PC-9 (cell line): ENCODE measurements around the gene AHCTF1. TPM values are rescaled to one million over a fixed set of nuclear protein-coding genes. Genes with fewer than 3 reads are reported as not detected.

Experiments used
- BruUV-seq: library from RNA; stranded (reverse); fragments of 400-500 nt; replicated peaks from 2 replicates; lab custom pipeline; 2021; lab: Mats Ljungman, UMichigan
- CTCF ChIA-PET: fragments of 300-600 bp; sonication (Branson Sonifier 250); formaldehyde crosslinking; loops from one replicate; lab custom pipeline; 2022; ENCODE audit warnings: antibody characterized with exemption; lab: Charles Lee
- POLR2A ChIA-PET: fragments of 300-600 bp; sonication (Branson Sonifier 250); formaldehyde crosslinking; loops from one replicate; lab custom pipeline; 2022; ENCODE audit warnings: antibody characterized with exemption; ENCODE audit not compliant: unreplicated experiment; lab: Charles Lee
- DNase-seq, 2 experiments: peaks; one replicate each; pipeline versions ENCODE4 v3.0.0 to v3.0.0-alpha.2; 2015 to 2022; ENCODE audit warnings: mixed read lengths in 1 of 2
- H2AFZ ChIP-seq: fragments of 200-600 bp; sonication (generic); 2 replicates; pipeline ENCODE4 v1.8.1; 2017; ENCODE audit warnings: antibody characterized with exemption
- H3F3A ChIP-seq: fragments of 200-600 bp; sonication (generic); 2 replicates; pipeline ENCODE4 v1.8.1; 2017; ENCODE audit warnings: antibody characterized with exemption, mild to moderate bottlenecking, low read depth; ENCODE audit not compliant: insufficient read depth
- H3K27ac ChIP-seq: fragments of 200-600 bp; sonication (generic); 2 replicates; pipeline ENCODE4 v1.6.1; 2016; ENCODE audit warnings: mixed run types
- H3K27me3 ChIP-seq: fragments of 200-600 bp; sonication (generic); 2 replicates; pipeline ENCODE4 v1.6.1; 2016; ENCODE audit warnings: low read depth, mixed run types; ENCODE audit not compliant: insufficient read depth
- H3K36me3 ChIP-seq: fragments of 200-600 bp; sonication (generic); 2 replicates; pipeline ENCODE4 v1.6.1; 2016; ENCODE audit warnings: low read depth, mixed run types
- H3K4me1 ChIP-seq: fragments of 200-600 bp; sonication (generic); replicated peaks from 2 replicates; pipeline ENCODE4 v1.6.1; 2016; ENCODE audit warnings: mixed run types; ENCODE audit not compliant: insufficient read depth
- H3K4me2 ChIP-seq: fragments of 200-600 bp; sonication (generic); 2 replicates; pipeline ENCODE4 v1.6.1; 2017; ENCODE audit warnings: mixed run types
- H3K4me3 ChIP-seq: fragments of 200-600 bp; sonication (generic); 2 replicates; pipeline ENCODE4 v1.6.1; 2016; ENCODE audit warnings: mixed run types
- H3K79me2 ChIP-seq: fragments of 200-600 bp; sonication (generic); 2 replicates; pipeline ENCODE4 v1.6.1; 2017; ENCODE audit warnings: low read depth, mixed run types
- H3K9me2 ChIP-seq: fragments of 200-600 bp; sonication (generic); 2 replicates; pipeline ENCODE4 v1.8.1; 2017; ENCODE audit warnings: mild to moderate bottlenecking; ENCODE audit not compliant: insufficient read depth
- H3K9me3 ChIP-seq: fragments of 200-600 bp; sonication (generic); 2 replicates; pipeline ENCODE4 v1.8.1; 2016; ENCODE audit warnings: low read depth; ENCODE audit not compliant: insufficient read depth
- H4K20me1 ChIP-seq: fragments of 200-600 bp; sonication (generic); 2 replicates; pipeline ENCODE4 v1.8.1; 2017; ENCODE audit not compliant: insufficient read depth
- EZH2 ChIP-seq: fragments of 200-600 bp; sonication (generic); IDR thresholded peaks from 2 replicates; pipeline ENCODE4 v1.8.0; 2017; ENCODE audit warnings: antibody characterized with exemption, low read depth
- intact Hi-C: fragments of 100-400 bp; cut with micrococcal nuclease; formaldehyde crosslinking; loops from one replicate; pipeline ENCODE4 v1.10.0; 2022; ENCODE audit not compliant: unreplicated experiment
- total RNA-seq: library from RNA; stranded (reverse); gene quantifications from 2 replicates; pipeline ENCODE4 v1.2.3, GENCODE V29; 2021
- TF ChIP-seq, protein P1 (sequence below): fragments of 200-600 bp; sonication (generic); conservative IDR thresholded peaks from 2 replicates; pipeline ENCODE4 v1.6.1; 2017; ENCODE audit warnings: mixed run types, antibody characterized with exemption, mild to moderate bottlenecking, moderate library complexity

AHCTF1 gene
- total RNA-seq, 1 experiment from 2014 or later: 34.3 TPM

- TF ChIP-seq, protein P1, sequence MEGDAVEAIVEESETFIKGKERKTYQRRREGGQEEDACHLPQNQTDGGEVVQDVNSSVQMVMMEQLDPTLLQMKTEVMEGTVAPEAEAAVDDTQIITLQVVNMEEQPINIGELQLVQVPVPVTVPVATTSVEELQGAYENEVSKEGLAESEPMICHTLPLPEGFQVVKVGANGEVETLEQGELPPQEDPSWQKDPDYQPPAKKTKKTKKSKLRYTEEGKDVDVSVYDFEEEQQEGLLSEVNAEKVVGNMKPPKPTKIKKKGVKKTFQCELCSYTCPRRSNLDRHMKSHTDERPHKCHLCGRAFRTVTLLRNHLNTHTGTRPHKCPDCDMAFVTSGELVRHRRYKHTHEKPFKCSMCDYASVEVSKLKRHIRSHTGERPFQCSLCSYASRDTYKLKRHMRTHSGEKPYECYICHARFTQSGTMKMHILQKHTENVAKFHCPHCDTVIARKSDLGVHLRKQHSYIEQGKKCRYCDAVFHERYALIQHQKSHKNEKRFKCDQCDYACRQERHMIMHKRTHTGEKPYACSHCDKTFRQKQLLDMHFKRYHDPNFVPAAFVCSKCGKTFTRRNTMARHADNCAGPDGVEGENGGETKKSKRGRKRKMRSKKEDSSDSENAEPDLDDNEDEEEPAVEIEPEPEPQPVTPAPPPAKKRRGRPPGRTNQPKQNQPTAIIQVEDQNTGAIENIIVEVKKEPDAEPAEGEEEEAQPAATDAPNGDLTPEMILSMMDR: no peak
- no peak for TF ChIP-seq EZH2
- DNase-seq: no peak
- ChIA-PET CTCF (no interaction called here), POLR2A (no interaction called here)
- no peaks in the 10 kb centered on the region for H3K27me3 ChIP-seq
- H3F3A ChIP-seq: no peaks in the 10 kb centered on the region
- H3K9me3 ChIP-seq: no peaks in the 10 kb centered on the region
- no peaks in the 10 kb centered on the region for H3K9me2 ChIP-seq
- H3K4me1 ChIP-seq: no peaks in the 10 kb centered on the region
- no TSS peak for BruUV-seq
- intact Hi-C loops: loop anchor here (5.0 kb wide), 1 partner anchor 40 kb away; no protein-coding TSS in a partner anchor
- no peak overlapping the region for H3K27ac ChIP-seq
- no peak overlapping the region for H3K4me2 ChIP-seq
- H3K4me3 ChIP-seq: no peak overlapping the region
- no peaks in the 10 kb centered on the region for H3K79me2 ChIP-seq
- H4K20me1 ChIP-seq: peaks cover 6% of the 10 kb centered on the region; the same call in 1 of the 2 replicates
- H2AFZ ChIP-seq: no peak overlapping the region
- H3K36me3 ChIP-seq: 0 out of 2 replicates have a peak, but pooled peaks cover 7% of the 10 kb centered on the region
These were observed 34.4 kb downstream of the AHCTF1 start for GRCh38 chr1:246897302-246897701.

DNA sequence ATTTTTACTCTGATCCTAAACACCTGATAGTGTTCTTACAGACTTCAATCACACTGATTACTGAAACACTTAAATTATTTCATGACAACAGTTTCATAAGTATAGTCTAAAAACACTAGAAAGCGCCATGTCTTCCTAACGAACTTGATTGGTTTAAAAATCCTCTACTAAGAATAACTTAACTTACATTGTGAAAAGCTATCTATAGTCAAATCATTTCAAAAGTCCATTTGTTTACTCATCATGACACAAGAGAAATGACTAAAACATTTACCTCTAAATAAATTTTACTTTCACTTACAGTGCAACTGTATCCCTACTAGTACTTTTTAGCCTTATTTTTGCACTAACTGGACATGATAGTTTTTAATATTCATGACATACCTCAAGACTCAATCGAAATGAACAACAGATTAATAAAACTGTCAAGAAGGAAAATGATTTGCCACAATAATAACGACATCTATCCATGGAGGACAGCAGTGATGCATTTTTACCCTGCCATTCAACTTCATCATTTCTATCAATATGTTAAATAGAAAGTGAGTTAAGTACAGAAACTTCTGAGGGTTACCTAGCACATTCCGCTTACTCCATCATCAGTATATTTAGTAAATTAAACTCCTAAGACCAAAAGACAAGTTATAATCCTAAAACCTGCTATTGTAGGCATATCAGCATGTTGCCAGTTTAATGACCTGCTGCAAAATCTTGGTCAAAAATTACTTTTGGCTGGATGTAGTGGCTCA is 38.4 kb downstream of the AHCTF1 start:
- no peak overlapping the region for H3K27ac ChIP-seq
- H3K9me3 ChIP-seq: no peaks in the 10 kb centered on the region
- intact Hi-C loops: no loop called here
- no peaks in the 10 kb centered on the region for H3K4me1 ChIP-seq
- H2AFZ ChIP-seq: no peak overlapping the region
- H3K27me3 ChIP-seq: no peaks in the 10 kb centered on the region
- H3K4me3 ChIP-seq: no peak overlapping the region
- ChIA-PET CTCF (no interaction called here), POLR2A (interaction anchor here (0.7 kb wide), 1 partner anchor 31 kb away, joined by 3 read pairs; no protein-coding TSS in a partner anchor)
- peaks cover 13% of the 10 kb centered on the region; the same call in 1 of the 2 replicates for H3K36me3 ChIP-seq
- H3K4me2 ChIP-seq: no peak overlapping the region
- peaks cover 6% of the 10 kb centered on the region; the same call in 1 of the 2 replicates for H4K20me1 ChIP-seq
- no peaks in the 10 kb centered on the region for H3F3A ChIP-seq
- no peak for TF ChIP-seq EZH2
- TF ChIP-seq, protein P1: no peak
- H3K9me2 ChIP-seq: no peaks in the 10 kb centered on the region
- DNase-seq: no peak
- no TSS peak for BruUV-seq
- no peaks in the 10 kb centered on the region for H3K79me2 ChIP-seq

DNA sequence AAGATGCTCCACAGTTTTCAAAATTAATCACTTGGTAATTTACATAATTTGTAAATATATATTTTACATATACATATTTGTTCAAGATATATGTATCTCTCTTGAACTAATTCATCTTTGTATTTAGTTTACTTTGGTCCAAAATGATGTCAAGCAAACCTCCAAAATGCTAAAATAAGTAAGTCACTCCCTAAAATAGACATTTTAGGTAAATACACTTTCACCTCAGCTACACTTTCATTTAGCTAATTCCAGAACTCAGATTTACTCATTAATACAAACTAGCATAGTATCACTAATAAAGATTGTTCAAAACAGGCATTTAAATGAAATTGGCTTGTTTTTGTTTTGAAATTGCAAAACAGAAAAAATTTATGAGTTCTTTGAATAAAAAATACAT is 40.6 kb downstream of the AHCTF1 start:
- no peak overlapping the region for H2AFZ ChIP-seq
- H3K4me2 ChIP-seq: no peak overlapping the region
- DNase-seq: no peak
- H3K9me3 ChIP-seq: no peaks in the 10 kb centered on the region
- CTCF ChIA-PET: no interaction called here
- peaks cover 6% of the 10 kb centered on the region; the same call in 1 of the 2 replicates for H4K20me1 ChIP-seq
- no TSS peak for BruUV-seq
- POLR2A ChIA-PET: no interaction called here
- H3F3A ChIP-seq: no peaks in the 10 kb centered on the region
- no peak for TF ChIP-seq EZH2
- TF ChIP-seq, protein P1: no peak
- peaks cover 16% of the 10 kb centered on the region for H3K36me3 ChIP-seq
- H3K9me2 ChIP-seq: no peaks in the 10 kb centered on the region
- no peaks in the 10 kb centered on the region for H3K27me3 ChIP-seq
- H3K4me3 ChIP-seq: no peak overlapping the region
- no peak overlapping the region for H3K27ac ChIP-seq
- intact Hi-C loops: no loop called here
- no peaks in the 10 kb centered on the region for H3K4me1 ChIP-seq
- H3K79me2 ChIP-seq: no peaks in the 10 kb centered on the region
